Neural crest cell (in vitro differentiated cells): ENCODE results near the gene CARD10. TPM values are rescaled to one million over a fixed set of nuclear protein-coding genes. Genes with fewer than 3 reads are reported as not detected.
A peak's percentile ranks its signal among the peaks of the same experiment; 100 is the strongest.

Experiments
- DNase-seq: peaks from one replicate; pipeline ENCODE4 v3.0.0; 2021; ENCODE audit warnings: low read depth, mixed read lengths, low spot score
- H3K27ac Mint-ChIP-seq: one replicate; pipeline ENCODE4 v1.8.0; 2021; ENCODE audit warnings: mild to moderate bottlenecking, mixed read lengths; ENCODE audit not compliant: unreplicated experiment
- H3K27me3 Mint-ChIP-seq: 2 replicates; pipeline ENCODE4 v1.8.0; 2021; ENCODE audit warnings: low read depth, mild to moderate bottlenecking, mixed read lengths
- H3K36me3 Mint-ChIP-seq: 2 replicates; pipeline ENCODE4 v1.8.0; 2021; ENCODE audit warnings: low read depth, mild to moderate bottlenecking, mixed read lengths
- H3K4me1 Mint-ChIP-seq: 2 replicates; pipeline ENCODE4 v1.8.0; 2021; ENCODE audit warnings: mixed read lengths
- H3K4me3 Mint-ChIP-seq: one replicate; pipeline ENCODE4 v1.8.0; 2021; ENCODE audit warnings: mild to moderate bottlenecking, mixed read lengths
- H3K9me3 Mint-ChIP-seq: 2 replicates; pipeline ENCODE4 v1.8.0; 2021; ENCODE audit warnings: mixed read lengths
- total RNA-seq: library from RNA; stranded (reverse); gene quantifications from 2 replicates; pipeline ENCODE4 v1.2.1, GENCODE V29; 2021
- TF ChIP-seq, protein P1 (sequence below): fragments of 200-600 bp; sonication (generic); conservative IDR thresholded peaks from 2 replicates; pipeline ENCODE4 v1.5.0; 2021; ENCODE audit warnings: antibody characterized with exemption, mild to moderate bottlenecking

Gene CARD10
- total RNA-seq, 1 donor from 2014 or later, result 7.3 TPM

GRCh38 chr22:37518509-37519267 lies 527 bp downstream of the CARD10 start:
- peak; percentile 39 for DNase-seq
- Mint-ChIP-seq H3K27me3 (peaks cover 35% of the 10 kb centered on the region), H3K4me3 (peak overlapping the region; percentile 85), H3K4me1 (peaks cover 21% of the 10 kb centered on the region), H3K9me3 (no peaks in the 10 kb centered on the region), H3K27ac (no peak overlapping the region), H3K36me3 (no peaks in the 10 kb centered on the region)
- TF ChIP-seq, protein P1, sequence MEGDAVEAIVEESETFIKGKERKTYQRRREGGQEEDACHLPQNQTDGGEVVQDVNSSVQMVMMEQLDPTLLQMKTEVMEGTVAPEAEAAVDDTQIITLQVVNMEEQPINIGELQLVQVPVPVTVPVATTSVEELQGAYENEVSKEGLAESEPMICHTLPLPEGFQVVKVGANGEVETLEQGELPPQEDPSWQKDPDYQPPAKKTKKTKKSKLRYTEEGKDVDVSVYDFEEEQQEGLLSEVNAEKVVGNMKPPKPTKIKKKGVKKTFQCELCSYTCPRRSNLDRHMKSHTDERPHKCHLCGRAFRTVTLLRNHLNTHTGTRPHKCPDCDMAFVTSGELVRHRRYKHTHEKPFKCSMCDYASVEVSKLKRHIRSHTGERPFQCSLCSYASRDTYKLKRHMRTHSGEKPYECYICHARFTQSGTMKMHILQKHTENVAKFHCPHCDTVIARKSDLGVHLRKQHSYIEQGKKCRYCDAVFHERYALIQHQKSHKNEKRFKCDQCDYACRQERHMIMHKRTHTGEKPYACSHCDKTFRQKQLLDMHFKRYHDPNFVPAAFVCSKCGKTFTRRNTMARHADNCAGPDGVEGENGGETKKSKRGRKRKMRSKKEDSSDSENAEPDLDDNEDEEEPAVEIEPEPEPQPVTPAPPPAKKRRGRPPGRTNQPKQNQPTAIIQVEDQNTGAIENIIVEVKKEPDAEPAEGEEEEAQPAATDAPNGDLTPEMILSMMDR, result no peak

GRCh38 chr22:37517826-37518450 lies 1.3 kb downstream of the CARD10 start:
- Mint-ChIP-seq H3K27me3 (peaks cover 35% of the 10 kb centered on the region), H3K9me3 (no peaks in the 10 kb centered on the region), H3K4me1 (peaks cover 26% of the 10 kb centered on the region), H3K4me3 (peak overlapping the region; percentile 85), H3K36me3 (no peaks in the 10 kb centered on the region), H3K27ac (no peak overlapping the region)
- TF ChIP-seq, protein P1, result no peak
- no peak for DNase-seq

DNA sequence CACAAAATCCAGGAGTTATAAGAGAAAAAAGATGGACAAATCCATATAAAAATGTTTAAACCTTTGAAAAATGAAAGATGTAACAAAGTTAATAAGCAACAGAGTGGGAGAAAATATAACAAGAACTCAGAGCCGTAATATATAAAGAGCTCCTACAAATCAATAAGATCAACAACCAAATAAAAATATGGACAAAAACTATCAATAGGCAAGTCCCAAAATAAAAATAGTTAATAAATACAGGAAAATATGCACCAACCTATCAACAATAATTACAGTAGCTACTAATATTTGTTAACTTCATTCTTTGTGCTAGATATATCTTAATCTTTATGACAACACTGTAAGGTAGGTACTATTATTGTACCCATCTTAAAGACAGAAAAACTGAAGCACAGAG lies 2.8 kb downstream of the CARD10 start:
- Mint-ChIP-seq H3K4me1 (peaks cover 32% of the 10 kb centered on the region), H3K36me3 (no peaks in the 10 kb centered on the region), H3K27ac (no peak overlapping the region), H3K9me3 (no peaks in the 10 kb centered on the region), H3K27me3 (peaks cover 32% of the 10 kb centered on the region), H3K4me3 (peak overlapping the region; percentile 61)
- TF ChIP-seq, protein P1, result no peak
- no peak for DNase-seq

DNA sequence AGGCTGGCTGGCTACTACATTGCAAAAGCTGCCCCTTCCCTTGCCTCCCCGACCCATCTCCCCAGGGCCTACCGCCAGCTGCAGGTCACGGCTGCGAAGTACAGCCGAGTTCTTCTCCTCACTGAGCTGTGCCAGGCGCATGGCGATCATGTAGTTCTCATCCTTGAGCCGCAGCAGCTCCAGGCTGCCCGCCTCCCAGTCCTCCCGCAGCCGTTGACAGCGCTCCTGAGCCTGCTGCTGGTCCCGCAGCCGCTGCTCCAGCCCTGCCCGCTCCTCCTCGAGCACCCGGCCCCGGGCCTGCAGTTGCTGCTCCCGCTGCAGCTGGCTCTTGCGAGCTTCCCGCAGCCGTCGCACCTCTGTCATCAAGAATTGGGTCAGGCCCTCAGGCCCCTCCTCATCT lies 3.3 kb downstream of the CARD10 start:
- H3K27ac Mint-ChIP-seq, result no peak overlapping the region
- TF ChIP-seq, protein P1, result no peak
- H3K4me3 Mint-ChIP-seq, result peak overlapping the region; percentile 61
- DNase-seq, result no peak
- H3K4me1 Mint-ChIP-seq, result peaks cover 30% of the 10 kb centered on the region
- H3K36me3 Mint-ChIP-seq, result no peaks in the 10 kb centered on the region
- H3K9me3 Mint-ChIP-seq, result no peaks in the 10 kb centered on the region
- H3K27me3 Mint-ChIP-seq, result peaks cover 27% of the 10 kb centered on the region

DNA sequence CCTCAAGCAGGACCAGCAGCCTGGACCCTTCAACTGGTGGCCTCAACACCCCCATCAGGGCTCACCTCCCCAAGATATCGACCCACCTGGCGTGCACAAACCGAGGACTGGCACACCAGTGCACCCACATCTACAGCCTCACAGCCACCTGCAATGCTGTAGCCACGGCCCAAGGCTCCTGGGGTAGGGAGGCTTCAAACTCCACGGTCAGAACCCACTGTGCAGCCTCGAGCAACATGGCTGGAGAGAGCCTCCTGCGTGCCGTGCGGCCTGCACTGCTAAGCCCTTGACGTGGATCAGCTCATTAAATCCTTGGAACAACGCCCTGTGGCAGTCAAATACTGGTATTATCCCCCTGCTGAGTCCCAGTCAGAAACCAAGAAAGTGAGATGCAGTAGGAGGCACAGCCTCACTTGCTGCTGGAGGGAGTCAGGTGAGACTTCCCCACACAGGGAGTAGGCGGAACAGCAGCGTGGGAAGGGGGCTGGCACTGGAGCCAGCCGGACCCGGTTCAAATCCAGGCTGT lies 4.6 kb downstream of the CARD10 start:
- H3K27ac Mint-ChIP-seq, result no peak overlapping the region
- DNase-seq, result no peak
- H3K9me3 Mint-ChIP-seq, result no peaks in the 10 kb centered on the region
- TF ChIP-seq, protein P1, result no peak
- peaks cover 40% of the 10 kb centered on the region for H3K4me1 Mint-ChIP-seq
- peaks cover 17% of the 10 kb centered on the region for H3K27me3 Mint-ChIP-seq
- no peak overlapping the region for H3K4me3 Mint-ChIP-seq
- no peaks in the 10 kb centered on the region for H3K36me3 Mint-ChIP-seq
